Measurements from ENCODE around the gene PRRG2. TPM values are rescaled to one million over a fixed set of nuclear protein-coding genes. Genes with fewer than 3 reads are reported as not detected.

Gene PRRG2
- total and polyA plus RNA-seq, 9 of the 15 experiments (the other 6 are each of a cell fraction or from before 2014, with no cell fraction given), result 0.06 to 1.1 (median 0.33) TPM

DNA sequence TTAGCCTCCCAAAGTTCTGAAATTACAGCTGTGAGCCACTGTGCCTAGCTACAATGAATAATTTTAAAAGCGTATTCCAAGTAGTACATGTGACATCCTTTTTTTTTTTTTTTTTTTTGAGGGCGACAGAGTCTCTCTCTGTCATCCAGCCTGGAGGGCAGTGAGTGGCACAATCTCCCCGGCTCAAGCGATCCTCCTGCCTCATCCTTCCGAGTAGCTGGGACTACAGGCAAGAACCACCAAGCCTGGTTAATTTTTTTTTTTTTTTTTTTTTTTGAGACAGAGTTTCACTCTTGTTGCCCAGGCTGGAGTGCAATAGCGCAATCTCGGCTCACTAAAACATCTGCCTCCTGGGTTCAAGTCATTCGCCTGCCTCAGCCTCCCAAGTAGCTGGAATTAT is 6.1 kb downstream of the PRRG2 start:
- intact Hi-C loops (cut with micrococcal nuclease), result no loop called here
- no TSS peak for BruUV-seq (replicated peaks)
- H3K79me2 ChIP-seq (ENCODE audit: control insufficient read depth, insufficient read depth, low read length), result peaks cover 15% of the 10 kb centered on the region
- TF ChIP-seq PPARD (CRISPR knock-in tag; IDR thresholded peaks at IDR 0.05) (no peak), MEIS2 (IDR thresholded peaks at IDR 0.05; ENCODE audit: partially characterized antibody) (no peak), ETS2 (tag; IDR thresholded peaks at IDR 0.05; ENCODE audit: borderline replicate concordance, poor library complexity, severe bottlenecking) (no peak), HMG20A (CRISPR knock-in tag; conservative IDR thresholded peaks at IDR 0.05) (no peak), BACH1 (tag; IDR thresholded peaks at IDR 0.05) (no peak), PHB (CRISPR knock-in tag; IDR thresholded peaks at IDR 0.05) (no peak), NR1H2 (CRISPR knock-in tag; IDR thresholded peaks at IDR 0.05) (no peak), HOMEZ (CRISPR knock-in tag; IDR thresholded peaks at IDR 0.05) (no peak), HDAC6 (IDR thresholded peaks at IDR 0.05; ENCODE audit: low read depth, low read length) (no peak), RBBP5 (IDR thresholded peaks at IDR 0.05; ENCODE audit: borderline replicate concordance, insufficient read depth, low read length, poor library complexity, severe bottlenecking) (no peak), ZNF57 (CRISPR knock-in tag; IDR thresholded peaks at IDR 0.05) (no peak)
- TF ChIP-seq, protein P1, sequence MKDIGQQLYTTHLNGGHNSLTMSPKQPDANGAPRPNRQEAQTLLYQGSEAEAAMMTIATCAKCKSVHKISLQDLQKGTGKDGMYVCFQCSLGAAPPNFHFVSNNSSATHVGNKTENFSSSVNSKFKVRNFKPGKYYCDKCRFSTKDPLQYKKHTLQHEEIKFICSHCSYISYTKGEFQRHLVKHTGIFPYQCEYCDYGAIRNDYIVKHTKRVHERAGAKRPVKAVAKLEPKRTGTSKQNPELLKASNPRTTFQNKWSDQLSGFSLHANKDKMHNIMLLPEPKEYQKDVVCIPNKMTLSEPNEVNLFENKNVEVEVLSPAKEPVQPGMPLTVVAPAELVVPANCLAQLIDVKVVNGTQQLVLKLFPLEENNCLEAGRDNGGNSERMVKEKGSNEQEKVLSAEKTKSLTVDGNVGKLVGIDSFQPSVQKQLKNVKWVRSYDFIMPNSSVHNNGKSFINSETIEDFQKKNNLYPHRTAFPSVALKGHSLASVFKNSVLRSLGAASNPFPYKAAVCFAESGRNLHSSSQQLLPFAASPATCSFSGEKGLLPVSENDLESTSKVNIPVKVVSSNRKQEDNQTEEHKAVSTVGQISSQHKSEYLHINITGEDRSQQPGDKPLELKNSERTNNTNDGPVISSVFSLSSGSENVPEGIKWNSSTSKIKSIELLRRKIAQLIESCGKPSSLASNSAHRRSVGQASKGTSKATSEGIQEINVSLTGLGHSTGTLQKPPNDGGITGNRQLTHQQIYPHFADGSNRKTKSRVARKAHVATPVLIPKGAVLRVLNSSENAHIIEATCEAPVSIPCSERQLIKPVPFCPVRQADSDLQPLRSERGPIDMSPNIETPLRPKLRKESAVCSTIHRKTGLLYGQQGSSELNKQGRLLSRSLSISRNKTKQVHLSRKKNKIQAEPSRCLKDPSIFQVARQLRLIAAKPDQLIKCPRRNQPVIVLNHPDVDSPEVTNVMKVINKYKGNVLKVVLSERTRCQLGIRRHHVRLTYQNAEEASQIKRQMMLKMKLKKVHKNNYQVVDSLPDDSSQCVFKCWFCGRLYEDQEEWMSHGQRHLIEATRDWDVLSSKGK (CRISPR knock-in tag; IDR thresholded peaks at IDR 0.05), result no peak
- FAIRE-seq (no peak), ATAC-seq (no peak), DNase-seq (ENCODE audit: extremely low read depth in 1 of 4, low spot score in 3 of 4) (no peak)
- H3K9me3 ChIP-seq (replicated peaks; ENCODE audit: control insufficient read depth, insufficient read depth, low read depth, low read length), result no peaks in the 10 kb centered on the region
- WGBS (ENCODE audit: insufficient coverage, low coverage, missing lambda C conversion rate), result 76% methylated on average over 6 of the region's 8 CpGs
- no peaks in the 10 kb centered on the region for H3K36me3 ChIP-seq (ENCODE audit: control insufficient read depth, insufficient read depth, low read length)
- H3K4me2 ChIP-seq (ENCODE audit: insufficient read depth, low read length), result no peak overlapping the region
- H4K20me1 ChIP-seq (replicated peaks; ENCODE audit: control insufficient read depth, insufficient read depth, low read length), result no peaks in the 10 kb centered on the region
- ChIA-PET POLR2A (no interaction called here), CTCF (ENCODE audit: low intra/inter-chr PET ratio) (no interaction called here)
- peaks cover 4 to 27% of the 10 kb centered on the region in 2 experiments; a peak in 4 of 5 replicates for H3K4me1 ChIP-seq (replicated peaks in 1 of 2; ENCODE audit: control insufficient read depth in 2 of 2, insufficient read depth in 2 of 2, low read length in 2 of 2)
- H3K27me3 ChIP-seq (ENCODE audit: control insufficient read depth in 2 of 2, insufficient read depth in 2 of 2, low read length in 2 of 2), result no peaks in the 10 kb centered on the region
- in situ Hi-C loops (cut with MboI), result no loop called here
- no peaks in the 10 kb centered on the region for H3K9me1 ChIP-seq (ENCODE audit: control insufficient read depth, insufficient read depth, low read length)
- H3K27ac ChIP-seq (ENCODE audit: extremely low read depth, low read depth, low read length), result no peak overlapping the region
- no peak overlapping the region for H2AFZ ChIP-seq (ENCODE audit: low read depth, low read length)
- H3K9ac ChIP-seq (ENCODE audit: insufficient read depth in 1 of 2, low read depth in 2 of 2, low read length in 2 of 2), result no peak overlapping the region
- H3K4me3 ChIP-seq, result no peak overlapping the region
